Measurements from ENCODE around the gene INPP1.

GRCh38 chr2:190360561-190360960 is 17.2 kb downstream of the INPP1 start:
- TF ChIP-seq, protein P1, sequence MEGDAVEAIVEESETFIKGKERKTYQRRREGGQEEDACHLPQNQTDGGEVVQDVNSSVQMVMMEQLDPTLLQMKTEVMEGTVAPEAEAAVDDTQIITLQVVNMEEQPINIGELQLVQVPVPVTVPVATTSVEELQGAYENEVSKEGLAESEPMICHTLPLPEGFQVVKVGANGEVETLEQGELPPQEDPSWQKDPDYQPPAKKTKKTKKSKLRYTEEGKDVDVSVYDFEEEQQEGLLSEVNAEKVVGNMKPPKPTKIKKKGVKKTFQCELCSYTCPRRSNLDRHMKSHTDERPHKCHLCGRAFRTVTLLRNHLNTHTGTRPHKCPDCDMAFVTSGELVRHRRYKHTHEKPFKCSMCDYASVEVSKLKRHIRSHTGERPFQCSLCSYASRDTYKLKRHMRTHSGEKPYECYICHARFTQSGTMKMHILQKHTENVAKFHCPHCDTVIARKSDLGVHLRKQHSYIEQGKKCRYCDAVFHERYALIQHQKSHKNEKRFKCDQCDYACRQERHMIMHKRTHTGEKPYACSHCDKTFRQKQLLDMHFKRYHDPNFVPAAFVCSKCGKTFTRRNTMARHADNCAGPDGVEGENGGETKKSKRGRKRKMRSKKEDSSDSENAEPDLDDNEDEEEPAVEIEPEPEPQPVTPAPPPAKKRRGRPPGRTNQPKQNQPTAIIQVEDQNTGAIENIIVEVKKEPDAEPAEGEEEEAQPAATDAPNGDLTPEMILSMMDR (IDR thresholded peaks at IDR 0.05; ENCODE audit: poor library complexity): no peak
- TF ChIP-seq EZH2phosphoT487 (IDR thresholded peaks at IDR 0.05; ENCODE audit: low read depth, severe bottlenecking, unreplicated experiment): no peak
